Small intestine (tissue), 7 donors: ENCODE measurements around the gene SERP2. TPM values are rescaled to one million over a fixed set of nuclear protein-coding genes. Genes with fewer than 3 reads are reported as not detected.
A peak's percentile ranks its signal among the peaks of the same experiment; 100 is the strongest.

Source experiments
- DNase-seq, 2 donors: peaks; one replicate each; pipeline versions ENCODE4 v3.0.0 to v3.0.0-alpha.2; 2013
- FAIRE-seq: peaks from 2 replicates; lab custom pipeline; 2012; peaks lifted over from hg19 to GRCh38; lab: Jason Lieb, UNC
- H3K27ac ChIP-seq, 3 donors: one replicate each; pipeline ENCODE4 v1.5.1; 2013; ENCODE audit warnings: low read length in 2 of 3, mild to moderate bottlenecking in 2 of 3, control low read depth in 1 of 3, inconsistent platforms in 1 of 3, low read depth in 1 of 3, moderate library complexity in 1 of 3
- H3K27me3 ChIP-seq, 3 donors: one replicate each; pipeline ENCODE4 v1.6.1; 2013; ENCODE audit warnings: low read length in 3 of 3, inconsistent platforms in 1 of 3; ENCODE audit not compliant: control insufficient read depth in 3 of 3, insufficient read depth in 3 of 3
- H3K36me3 ChIP-seq, 3 donors: one replicate each; pipeline ENCODE4 v1.6.1; 2013; ENCODE audit warnings: low read length in 3 of 3, inconsistent platforms in 1 of 3, low read depth in 1 of 3, mild to moderate bottlenecking in 1 of 3, moderate library complexity in 1 of 3; ENCODE audit not compliant: control insufficient read depth in 3 of 3, insufficient read depth in 2 of 3
- H3K4me1 ChIP-seq, 3 donors: one replicate each; pipeline ENCODE4 v1.6.1; 2013; ENCODE audit warnings: low read length in 2 of 3, inconsistent platforms in 1 of 3, low read depth in 1 of 3, mild to moderate bottlenecking in 1 of 3, moderate library complexity in 1 of 3; ENCODE audit not compliant: control insufficient read depth in 3 of 3, insufficient read depth in 2 of 3
- H3K4me3 ChIP-seq, 3 donors: one replicate each; pipeline ENCODE4 v1.5.1; 2013; ENCODE audit warnings: low read length in 3 of 3, control low read depth in 1 of 3, inconsistent platforms in 1 of 3, low read depth in 1 of 3, mild to moderate bottlenecking in 1 of 3, moderate library complexity in 1 of 3
- H3K9me3 ChIP-seq, 2 donors: one replicate each; pipeline ENCODE4 v1.6.1; 2013; ENCODE audit warnings: low read depth in 1 of 2, low read length in 1 of 2; ENCODE audit not compliant: control insufficient read depth in 2 of 2, insufficient read depth in 1 of 2
- WGBS, 3 donors: extraction: QIAGEN DNeasy Blood & Tissue Kit; methylation state at CpG; one replicate each; pipeline ENCODE4 v1.1.7; 2013; 5-methylcytosine and 5-hydroxymethylcytosine counted together
- polyA plus RNA-seq, 4 donors: library from polyadenylated mRNA; stranded (reverse) in 3 of 4; unstranded in 1 of 4; fragments of 200-250 nt in 3 of 4; fragments of 120-200 nt in 1 of 4; gene quantifications; one replicate each; pipeline versions ENCODE4 v1.2.1 to v1.2.3, GENCODE V29; 2013
- donor health status: healthy with polysubstance abuse.
- donor health status: control.
- donor health status: control.
- donor health status: Bipolar disorder and iron deficiency.
- donor health status: healthy.

Gene SERP2
- polyA plus RNA-seq, 4 donors: 4.9 to 12.3 (median 8.0) TPM

GRCh38 chr13:44385847-44386246, 12.2 kb downstream of the SERP2 start:
- WGBS, 3 donors: 84 to 90% (median 87%) methylated on average over 6 of the region's 6 CpGs
- Histone ChIP-seq H3K4me3 (no peak overlapping the region), H3K36me3 (peaks cover 0 to 3% (median 0%) of the 10 kb centered on the region in 3 donors), H3K27me3 (no peaks in the 10 kb centered on the region), H3K4me1 (peaks cover 0 to 29% (median 1%) of the 10 kb centered on the region in 3 donors), H3K9me3 (peaks cover 0 to 2% of the 10 kb centered on the region in 2 donors), H3K27ac (no peak overlapping the region)
- FAIRE-seq (no peak), DNase-seq (no peak)

GRCh38 chr13:44386913-44387556, 13.4 kb downstream of the SERP2 start:
- WGBS, 3 donors: 69 to 74% (median 72%) methylated on average over 7 of the region's 7 CpGs
- Histone ChIP-seq H3K4me3 (no peak overlapping the region), H3K4me1 (peaks cover 0 to 25% (median 0%) of the 10 kb centered on the region in 3 donors), H3K36me3 (peaks cover 0 to 3% (median 0%) of the 10 kb centered on the region in 3 donors), H3K27me3 (no peaks in the 10 kb centered on the region), H3K9me3 (peaks cover 0 to 2% of the 10 kb centered on the region in 2 donors), H3K27ac (no peak overlapping the region)
- DNase-seq (no peak), FAIRE-seq (no peak)

GRCh38 chr13:44388427-44389059, 14.9 kb downstream of the SERP2 start:
- peaks cover 0 to 2% of the 10 kb centered on the region in 2 donors for H3K9me3 ChIP-seq
- peaks cover 0 to 3% (median 0%) of the 10 kb centered on the region in 3 donors for H3K36me3 ChIP-seq
- peaks cover 0 to 14% (median 0%) of the 10 kb centered on the region in 3 donors for H3K4me1 ChIP-seq
- H3K27me3 ChIP-seq: no peaks in the 10 kb centered on the region
- no peak for DNase-seq
- H3K4me3 ChIP-seq: no peak overlapping the region
- no peak for FAIRE-seq
- no peak overlapping the region for H3K27ac ChIP-seq
- WGBS, 3 donors: 77 to 80% (median 79%) methylated on average over 7 of the region's 7 CpGs

GRCh38 chr13:44389060-44389666, 15.5 kb downstream of the SERP2 start:
- Histone ChIP-seq H3K36me3 (peaks cover 0 to 3% (median 0%) of the 10 kb centered on the region in 3 donors), H3K9me3 (peaks cover 0 to 2% of the 10 kb centered on the region in 2 donors), H3K4me1 (peaks cover 0 to 14% (median 0%) of the 10 kb centered on the region in 3 donors), H3K27me3 (no peaks in the 10 kb centered on the region), H3K27ac (no peak overlapping the region), H3K4me3 (no peak overlapping the region)
- DNase-seq (no peak), FAIRE-seq (no peak)
- WGBS, 3 donors: 71 to 84% (median 78%) methylated on average over 4 of the region's 4 CpGs

GRCh38 chr13:44389876-44390275, 16.3 kb downstream of the SERP2 start:
- Histone ChIP-seq H3K27ac (no peak overlapping the region), H3K4me3 (no peak overlapping the region), H3K9me3 (peaks cover 0 to 2% of the 10 kb centered on the region in 2 donors), H3K36me3 (peaks cover 0 to 3% (median 0%) of the 10 kb centered on the region in 3 donors), H3K4me1 (peaks cover 0 to 14% (median 0%) of the 10 kb centered on the region in 3 donors), H3K27me3 (no peaks in the 10 kb centered on the region)
- WGBS, 3 donors: 74 to 94% (median 79%) methylated on average over 1 of the region's 1 CpG
- no peak for FAIRE-seq
- DNase-seq: no peak

- Histone ChIP-seq H3K36me3 (no peaks in the 10 kb centered on the region), H3K9me3 (no peaks in the 10 kb centered on the region), H3K27ac (no peak overlapping the region), H3K4me3 (no peak overlapping the region), H3K4me1 (peaks cover 0 to 7% (median 0%) of the 10 kb centered on the region in 3 donors), H3K27me3 (no peaks in the 10 kb centered on the region)
- DNase-seq (peak in 1 of 2 donors; percentile 73), FAIRE-seq (no peak)
- 7 to 44% (median 31%) methylated on average over 8 of the region's 8 CpGs for WGBS, 3 donors
Observed at GRCh38 chr13:44393391-44393790, 19.8 kb downstream of the SERP2 start.

- H3K4me3 ChIP-seq: no peak overlapping the region
- peaks cover 0 to 11% (median 2%) of the 10 kb centered on the region in 3 donors for H3K4me1 ChIP-seq
- DNase-seq (no peak), FAIRE-seq (no peak)
- H3K9me3 ChIP-seq: no peaks in the 10 kb centered on the region
- H3K27ac ChIP-seq: no peak overlapping the region
- H3K36me3 ChIP-seq: no peaks in the 10 kb centered on the region
- H3K27me3 ChIP-seq: no peaks in the 10 kb centered on the region
Observed at GRCh38 chr13:44394658-44395057, 21.0 kb downstream of the SERP2 start.

GRCh38 chr13:44395976-44396694, 22.5 kb downstream of the SERP2 start:
- no peak for FAIRE-seq
- WGBS, 3 donors: 83 to 88% (median 85%) methylated on average over 8 of the region's 8 CpGs
- Histone ChIP-seq H3K4me3 (no peak overlapping the region), H3K9me3 (no peaks in the 10 kb centered on the region), H3K27ac (peak overlapping the region in 2 of 3 donors; percentile 28 to 75), H3K36me3 (no peaks in the 10 kb centered on the region), H3K4me1 (peaks cover 0 to 11% (median 2%) of the 10 kb centered on the region in 3 donors), H3K27me3 (no peaks in the 10 kb centered on the region)
- no peak for DNase-seq
